SK-N-SH treated with all-trans-retinoic acid at 6 μM for 48 hours (cell line): ENCODE measurements around the gene ITGB1BP1.

Experiments
- ARNTL ChIP-seq: fragments of 450-650 bp; formaldehyde crosslinking; IDR thresholded peaks from 2 replicates; pipeline ENCODE4 v1.5.0; 2020; ENCODE audit warnings: low read depth, mild to moderate bottlenecking, moderate library complexity, borderline replicate concordance
- ESRRG ChIP-seq: fragments of 250-450 bp; sonication (Bioruptor Pico); IDR thresholded peaks from 2 replicates; pipeline ENCODE4 v1.6.1; 2021; ENCODE audit warnings: mild to moderate bottlenecking
- ISL1 ChIP-seq: fragments of 250-450 bp; sonication (Bioruptor Pico); IDR thresholded peaks from 2 replicates; pipeline ENCODE4 v2.1.2; 2022; ENCODE audit warnings: mild to moderate bottlenecking, moderate library complexity
- OSR1 ChIP-seq: fragments of 250-450 bp; sonication (Bioruptor Pico); IDR thresholded peaks from 2 replicates; pipeline ENCODE4 v1.8.0; 2022; ENCODE audit warnings: moderate library complexity, mild to moderate bottlenecking, inconsistent platforms
- SNAI2 ChIP-seq: fragments of 250-450 bp; sonication (Bioruptor Pico); IDR thresholded peaks from 2 replicates; pipeline ENCODE4 v1.5.0; 2020; ENCODE audit warnings: mild to moderate bottlenecking, moderate library complexity
- TCF4 ChIP-seq: fragments of 250-450 bp; sonication (Bioruptor Pico); IDR thresholded peaks from 2 replicates; pipeline ENCODE4 v1.8.0; 2021; ENCODE audit warnings: mild to moderate bottlenecking, moderate library complexity, borderline replicate concordance
- ZNF70 ChIP-seq: fragments of 450-650 bp; formaldehyde crosslinking; IDR thresholded peaks from 2 replicates; pipeline ENCODE4 v1.5.0; 2020; ENCODE audit warnings: mild to moderate bottlenecking, moderate library complexity
- TF ChIP-seq, protein P1 (sequence below): fragments of 250-450 bp; sonication (Bioruptor Pico); IDR thresholded peaks from 2 replicates; pipeline ENCODE4 v1.8.0; 2021; ENCODE audit warnings: low read depth, mild to moderate bottlenecking, moderate library complexity, borderline replicate concordance
- TF ChIP-seq, protein P2 (sequence below): fragments of 250-450 bp; sonication (Bioruptor Pico); IDR thresholded peaks from 2 replicates; pipeline ENCODE4 v1.5.1; 2020; ENCODE audit warnings: low read depth, mild to moderate bottlenecking, moderate library complexity
- TF ChIP-seq, protein P3 (sequence below): fragments of 250-450 bp; sonication (Bioruptor Pico); IDR thresholded peaks from 2 replicates; pipeline ENCODE4 v1.8.0; 2020; ENCODE audit warnings: mild to moderate bottlenecking, moderate library complexity, borderline replicate concordance

DNA sequence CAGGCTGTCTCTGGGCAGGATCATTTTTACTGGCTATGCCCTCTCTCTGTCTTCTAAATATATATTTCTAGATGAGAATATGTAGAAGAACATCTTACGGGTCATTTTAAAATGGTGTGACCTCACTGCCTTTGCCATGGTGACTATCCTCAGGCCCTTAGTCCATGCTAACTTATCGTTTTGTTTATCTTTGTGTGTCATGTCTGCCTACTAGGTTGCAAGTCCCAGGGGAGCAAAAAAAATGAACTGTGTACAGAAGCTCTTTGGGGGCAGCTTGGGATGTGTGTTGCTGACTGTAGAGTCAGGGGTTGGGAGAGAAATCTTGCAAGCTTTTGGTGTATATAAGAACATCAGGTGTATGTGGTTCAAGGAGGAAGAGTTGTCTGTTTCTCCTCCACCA lies 11.2 kb upstream of the ITGB1BP1 start:
- TF ChIP-seq ESRRG, result no peak
- TF ChIP-seq, protein P1, sequence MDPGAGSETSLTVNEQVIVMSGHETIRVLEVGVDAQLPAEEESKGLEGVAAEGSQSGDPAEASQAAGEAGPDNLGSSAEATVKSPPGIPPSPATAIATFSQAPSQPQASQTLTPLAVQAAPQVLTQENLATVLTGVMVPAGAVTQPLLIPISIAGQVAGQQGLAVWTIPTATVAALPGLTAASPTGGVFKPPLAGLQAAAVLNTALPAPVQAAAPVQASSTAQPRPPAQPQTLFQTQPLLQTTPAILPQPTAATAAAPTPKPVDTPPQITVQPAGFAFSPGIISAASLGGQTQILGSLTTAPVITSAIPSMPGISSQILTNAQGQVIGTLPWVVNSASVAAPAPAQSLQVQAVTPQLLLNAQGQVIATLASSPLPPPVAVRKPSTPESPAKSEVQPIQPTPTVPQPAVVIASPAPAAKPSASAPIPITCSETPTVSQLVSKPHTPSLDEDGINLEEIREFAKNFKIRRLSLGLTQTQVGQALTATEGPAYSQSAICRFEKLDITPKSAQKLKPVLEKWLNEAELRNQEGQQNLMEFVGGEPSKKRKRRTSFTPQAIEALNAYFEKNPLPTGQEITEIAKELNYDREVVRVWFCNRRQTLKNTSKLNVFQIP (CRISPR knock-in tag), result no peak
- TF ChIP-seq ARNTL (CRISPR knock-in tag), result no peak
- TF ChIP-seq, protein P2, sequence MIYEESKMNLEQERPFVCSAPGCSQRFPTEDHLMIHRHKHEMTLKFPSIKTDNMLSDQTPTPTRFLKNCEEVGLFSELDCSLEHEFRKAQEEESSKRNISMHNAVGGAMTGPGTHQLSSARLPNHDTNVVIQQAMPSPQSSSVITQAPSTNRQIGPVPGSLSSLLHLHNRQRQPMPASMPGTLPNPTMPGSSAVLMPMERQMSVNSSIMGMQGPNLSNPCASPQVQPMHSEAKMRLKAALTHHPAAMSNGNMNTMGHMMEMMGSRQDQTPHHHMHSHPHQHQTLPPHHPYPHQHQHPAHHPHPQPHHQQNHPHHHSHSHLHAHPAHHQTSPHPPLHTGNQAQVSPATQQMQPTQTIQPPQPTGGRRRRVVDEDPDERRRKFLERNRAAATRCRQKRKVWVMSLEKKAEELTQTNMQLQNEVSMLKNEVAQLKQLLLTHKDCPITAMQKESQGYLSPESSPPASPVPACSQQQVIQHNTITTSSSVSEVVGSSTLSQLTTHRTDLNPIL (CRISPR knock-in tag), result no peak
- TF ChIP-seq, protein P3, sequence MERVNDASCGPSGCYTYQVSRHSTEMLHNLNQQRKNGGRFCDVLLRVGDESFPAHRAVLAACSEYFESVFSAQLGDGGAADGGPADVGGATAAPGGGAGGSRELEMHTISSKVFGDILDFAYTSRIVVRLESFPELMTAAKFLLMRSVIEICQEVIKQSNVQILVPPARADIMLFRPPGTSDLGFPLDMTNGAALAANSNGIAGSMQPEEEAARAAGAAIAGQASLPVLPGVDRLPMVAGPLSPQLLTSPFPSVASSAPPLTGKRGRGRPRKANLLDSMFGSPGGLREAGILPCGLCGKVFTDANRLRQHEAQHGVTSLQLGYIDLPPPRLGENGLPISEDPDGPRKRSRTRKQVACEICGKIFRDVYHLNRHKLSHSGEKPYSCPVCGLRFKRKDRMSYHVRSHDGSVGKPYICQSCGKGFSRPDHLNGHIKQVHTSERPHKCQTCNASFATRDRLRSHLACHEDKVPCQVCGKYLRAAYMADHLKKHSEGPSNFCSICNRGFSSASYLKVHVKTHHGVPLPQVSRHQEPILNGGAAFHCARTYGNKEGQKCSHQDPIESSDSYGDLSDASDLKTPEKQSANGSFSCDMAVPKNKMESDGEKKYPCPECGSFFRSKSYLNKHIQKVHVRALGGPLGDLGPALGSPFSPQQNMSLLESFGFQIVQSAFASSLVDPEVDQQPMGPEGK (CRISPR knock-in tag), result no peak
- no peak for TF ChIP-seq SNAI2 (CRISPR knock-in tag)
- TF ChIP-seq ZNF70 (CRISPR knock-in tag), result no peak
- TF ChIP-seq ISL1 (CRISPR knock-in tag), result no peak
- no peak for TF ChIP-seq OSR1 (CRISPR knock-in tag)
- TF ChIP-seq TCF4 (CRISPR knock-in tag), result no peak
